NCI-H2196 treated with DMSO at 0.1 percent for 48 hours (cell line): ENCODE results near the gene RHCE.
"Not testable (repeated sequence)": the region's sequence is repeated elsewhere in the genome, so short reads cannot be mapped to it uniquely, and the experiment has no call there.

Experiments used
- DNase-seq: peaks from one replicate; lab custom pipeline; 2025; ENCODE audit not compliant: unreplicated experiment; lab: John Stamatoyannopoulos, UW

The RHCE gene

GRCh38 chr1:25433389-25434186 is 13.0 kb upstream of the RHCE start:
- no peak for DNase-seq

GRCh38 chr1:25432749-25433388 is 12.2 kb upstream of the RHCE start:
- DNase-seq, result no peak

GRCh38 chr1:25431955-25432719 is 11.5 kb upstream of the RHCE start:
- DNase-seq, result no peak

GRCh38 chr1:25430967-25431881 is 10.6 kb upstream of the RHCE start:
- no peak for DNase-seq

- peak; percentile 95 for DNase-seq
Measured at GRCh38 chr1:25430073-25430966, 9.7 kb upstream of the RHCE start, which contains the start of gene MACO1. MACO1 (plus strand) TSS chr1:25430897; CDS start chr1:25431099, 202 bp downstream.

- no peak for DNase-seq
Measured at GRCh38 chr1:25428475-25429166, 8.0 kb upstream of the RHCE start.

GRCh38 chr1:25427696-25428095 is 7.1 kb upstream of the RHCE start:
- DNase-seq, result no peak

GRCh38 chr1:25425098-25426085 is 4.8 kb upstream of the RHCE start:
- no peak for DNase-seq

GRCh38 chr1:25423206-25423605 is 2.6 kb upstream of the RHCE start:
- DNase-seq, result not testable (repeated sequence)

GRCh38 chr1:25419339-25419738 is 1.3 kb downstream of the RHCE start:
- not testable (repeated sequence) for DNase-seq

GRCh38 chr1:25417280-25417679 is 3.3 kb downstream of the RHCE start:
- DNase-seq, result not testable (repeated sequence)

GRCh38 chr1:25414578-25414977 is 6.0 kb downstream of the RHCE start:
- not testable (repeated sequence) for DNase-seq

GRCh38 chr1:25414157-25414556 is 6.5 kb downstream of the RHCE start:
- not testable (repeated sequence) for DNase-seq

GRCh38 chr1:25412872-25413623 is 7.6 kb downstream of the RHCE start:
- DNase-seq, result not testable (repeated sequence)

GRCh38 chr1:25409641-25410427 is 10.8 kb downstream of the RHCE start:
- not testable (repeated sequence) for DNase-seq

- DNase-seq, result not testable (repeated sequence)
Measured at GRCh38 chr1:25405731-25406305, 14.8 kb downstream of the RHCE start.
